Gastroesophageal sphincter (tissue), 2 donors: ENCODE measurements around the gene PTPRN2.

ENCODE experiments used
- POLR2A ChIP-seq, 2 donors: fragments of 450-650 bp; IDR thresholded peaks; one replicate each; pipeline ENCODE4 v1.6.1; 2017; ENCODE audit warnings: antibody characterized with exemption in 2 of 2, mild to moderate bottlenecking in 2 of 2, moderate library complexity in 1 of 2
- POLR2AphosphoS5 ChIP-seq: sonication (generic); formaldehyde crosslinking; IDR thresholded peaks from one replicate; pipeline ENCODE4 v1.6.1; 2017; ENCODE audit warnings: antibody characterized with exemption

- TF ChIP-seq POLR2AphosphoS5, result no peak
- no peak for TF ChIP-seq POLR2A (IDR thresholded peaks at IDR 0.05)
Measured at GRCh38 chr7:158602905-158603772, 15.5 kb upstream of the PTPRN2 start.
